AG04449 (cell line): ENCODE measurements around the gene IKZF1.

Source experiments
- CTCF ChIA-PET: fragments of 350-600 bp; formaldehyde crosslinking; extraction: SDS; loops from one replicate; lab custom pipeline; 2021; ENCODE audit warnings: antibody characterized with exemption; lab: Yijun Ruan, JAX
- POLR2A ChIA-PET: fragments of 400-600, 350-600 bp; formaldehyde crosslinking; extraction: SDS; loops from one replicate; lab custom pipeline; 2020; ENCODE audit warnings: antibody characterized with exemption, inconsistent platforms; lab: Yijun Ruan, JAX
- DNase-seq: peaks from one replicate; pipeline ENCODE4 v3.0.0-alpha.2; 2010; ENCODE audit warnings: low read depth, low spot score
- H3K4me3 ChIP-seq: 2 replicates; pipeline ENCODE4 v1.5.1; 2011; ENCODE audit warnings: low read depth, mild to moderate bottlenecking, control low read depth, low read length
- CTCF ChIP-seq: IDR thresholded peaks from one replicate; pipeline ENCODE4 v1.5.1; 2011; ENCODE audit warnings: mild to moderate bottlenecking, moderate library complexity, low read length, control low read depth, inconsistent platforms; ENCODE audit not compliant: insufficient read depth; ENCODE audit errors: missing control alignments

Gene IKZF1

GRCh38 chr7:50359258-50359994 is 54.9 kb downstream of the IKZF1 start:
- H3K4me3 ChIP-seq, result no peak overlapping the region
- POLR2A ChIA-PET, result no interaction called here
- CTCF ChIA-PET, result interaction anchor here (1.2 kb wide), 1 partner anchor 13 kb away, joined by 3 read pairs; no protein-coding TSS in a partner anchor
- no peak for TF ChIP-seq CTCF
- DNase-seq, result no peak

- POLR2A ChIA-PET, result no interaction called here
- no peak overlapping the region for H3K4me3 ChIP-seq
- CTCF ChIA-PET, result interaction anchor here (1.2 kb wide), 1 partner anchor 14 kb away, joined by 3 read pairs; no protein-coding TSS in a partner anchor
- no peak for TF ChIP-seq CTCF
- no peak for DNase-seq
These were observed 55.7 kb downstream of the IKZF1 start for GRCh38 chr7:50359995-50360925.

GRCh38 chr7:50362142-50362541 is 57.6 kb downstream of the IKZF1 start:
- ChIA-PET POLR2A (no interaction called here), CTCF (no interaction called here)
- DNase-seq, result no peak
- TF ChIP-seq CTCF, result no peak
- H3K4me3 ChIP-seq, result no peak overlapping the region

- DNase-seq, result no peak
- H3K4me3 ChIP-seq, result no peak overlapping the region
- ChIA-PET CTCF (no interaction called here), POLR2A (no interaction called here)
- TF ChIP-seq CTCF, result no peak
These were observed 58.3 kb downstream of the IKZF1 start for GRCh38 chr7:50362712-50363282.

GRCh38 chr7:50363327-50364060 is 59.0 kb downstream of the IKZF1 start:
- no peak for DNase-seq
- TF ChIP-seq CTCF, result no peak
- ChIA-PET CTCF (no interaction called here), POLR2A (no interaction called here)
- no peak overlapping the region for H3K4me3 ChIP-seq
